Hematopoietic multipotent progenitor cell (in vitro differentiated cells): Measurements from ENCODE around the gene PHB1. TPM values are rescaled to one million over a fixed set of nuclear protein-coding genes. Genes with fewer than 3 reads are reported as not detected.

Source experiments
- DNase-seq, 3 donors: peaks; one replicate each; pipeline ENCODE4 v3.0.0-alpha.2; 2011 to 2015; ENCODE audit warnings: low read depth in 2 of 3, low spot score in 2 of 3
- small RNA-seq: library from RNA; depleted of rRNA; stranded (forward); fragments of <200 nt; gene quantifications from one replicate; pipeline ENCODE3, GENCODE V24; 2012
- total RNA-seq: library from RNA; depleted of rRNA; stranded (reverse); fragments of >200 nt; gene quantifications from one replicate; pipeline ENCODE4 v1.2.3, GENCODE V29; 2012

The PHB1 gene
- total RNA-seq, 1 donor: 102 TPM

DNA sequence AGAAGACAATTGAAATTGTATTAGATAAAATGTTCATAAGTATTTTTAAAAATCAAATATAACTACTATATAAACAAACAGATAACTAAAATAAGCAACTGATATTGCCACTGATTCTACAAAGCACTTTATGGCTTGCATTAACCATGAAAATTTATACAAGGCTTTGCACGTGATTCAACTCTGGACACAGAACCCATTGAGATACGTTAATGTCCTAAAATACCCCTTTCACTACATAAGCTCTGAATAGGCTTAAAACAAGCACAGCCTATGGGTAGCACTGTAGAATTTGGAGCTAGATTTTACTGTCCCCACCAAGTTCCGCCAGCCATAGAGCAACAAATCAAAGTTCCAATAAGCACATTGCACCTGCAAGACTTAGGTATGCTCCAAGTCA is 57.2 kb downstream of the PHB1 start:
- no peak for DNase-seq

DNA sequence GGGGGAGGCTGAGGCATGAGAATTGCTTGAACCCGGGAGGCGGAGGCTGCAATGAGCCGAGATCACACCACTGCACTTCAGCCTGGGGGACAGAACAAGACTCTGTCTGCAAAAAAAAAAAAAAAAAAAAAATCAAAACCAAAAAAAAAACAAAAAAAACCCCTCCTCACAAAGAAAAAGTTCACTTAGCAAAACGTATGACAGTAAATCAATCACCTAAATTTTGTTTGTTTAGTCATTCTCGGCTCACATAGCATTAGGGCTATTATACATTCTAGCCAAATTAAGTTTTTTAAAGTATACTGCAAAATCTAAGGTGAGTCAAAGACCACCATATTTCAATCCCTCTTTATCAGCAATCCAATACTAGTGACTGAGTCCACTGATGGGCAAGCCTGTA is 58.4 kb downstream of the PHB1 start:
- DNase-seq: no peak

Small RNA genes lying within 50 kb of the gene (small RNA-seq; reads per million reads assigned to genes)
- gene RF00019: not detected

Other genes starting within 250 kb of the PHB1 start
- gene GNGT2, start 204.3 kb downstream of the PHB1 start, total RNA-seq: 0.27 TPM
- 0.54 TPM for gene ABI3, start 204.2 kb downstream of the PHB1 start, total RNA-seq
- gene PHOSPHO1, start 184.1 kb downstream of the PHB1 start, total RNA-seq: under 0.01 TPM
- 15.1 TPM for gene ZNF652, start 52.6 kb downstream of the PHB1 start, total RNA-seq
- 0.27 TPM for gene NGFR, start 80.4 kb upstream of the PHB1 start, total RNA-seq
- under 0.01 TPM for gene NXPH3, start 161.0 kb upstream of the PHB1 start, total RNA-seq